Mesenchymal stem cell (in vitro differentiated cells and primary cell): Measurements from ENCODE around the gene PLLP.

Source experiments
- DNase-seq: peaks from one replicate; pipeline ENCODE4 v3.0.0-alpha.2; 2013
- H2AFZ ChIP-seq: one replicate; pipeline ENCODE4 v1.6.1; 2013; ENCODE audit warnings: low read depth, mild to moderate bottlenecking, control low read depth, inconsistent platforms, low read length, moderate library complexity
- H2AK5ac ChIP-seq: 2 replicates; pipeline ENCODE4 v1.6.1; 2013; ENCODE audit warnings: low read length, moderate library complexity, mild to moderate bottlenecking, inconsistent platforms; ENCODE audit not compliant: severe bottlenecking
- H2BK120ac ChIP-seq: one replicate; pipeline ENCODE4 v1.6.1; 2013; ENCODE audit warnings: low read depth, mild to moderate bottlenecking, inconsistent platforms, low read length, moderate library complexity
- H2BK12ac ChIP-seq, 2 experiments: one replicate each; pipeline ENCODE4 v1.6.1; 2013; ENCODE audit warnings: inconsistent platforms in 2 of 2, low read length in 2 of 2, mild to moderate bottlenecking in 2 of 2, moderate library complexity in 2 of 2, control low read depth in 1 of 2
- H2BK15ac ChIP-seq: one replicate; pipeline ENCODE4 v1.6.1; 2013; ENCODE audit warnings: mild to moderate bottlenecking, low read depth, inconsistent platforms; ENCODE audit not compliant: poor library complexity, severe bottlenecking
- H2BK5ac ChIP-seq: 2 replicates; pipeline ENCODE4 v1.6.1; 2013; ENCODE audit warnings: low read depth, mild to moderate bottlenecking, low read length, control low read depth, inconsistent platforms; ENCODE audit not compliant: poor library complexity, severe bottlenecking
- H3K14ac ChIP-seq, 2 experiments: one replicate each; pipeline ENCODE4 v1.6.1; 2013; ENCODE audit warnings: inconsistent platforms in 2 of 2, low read length in 2 of 2, control low read depth in 1 of 2, mild to moderate bottlenecking in 1 of 2, moderate library complexity in 1 of 2
- H3K18ac ChIP-seq, 2 experiments: one replicate each; pipeline ENCODE4 v1.6.1; 2013; ENCODE audit warnings: inconsistent platforms in 2 of 2, low read length in 2 of 2, control low read depth in 1 of 2, low read depth in 1 of 2, mild to moderate bottlenecking in 1 of 2
- H3K23ac ChIP-seq, 2 experiments: one replicate each; pipeline ENCODE4 v1.6.1; 2013; ENCODE audit warnings: inconsistent platforms in 2 of 2, low read length in 2 of 2, mild to moderate bottlenecking in 2 of 2, moderate library complexity in 2 of 2, control low read depth in 1 of 2
- H3K27ac ChIP-seq: 2 replicates; pipeline ENCODE4 v1.5.1; 2013; ENCODE audit warnings: mild to moderate bottlenecking, moderate library complexity, low read length, control low read depth, inconsistent platforms; ENCODE audit not compliant: poor library complexity, severe bottlenecking
- H3K27me3 ChIP-seq, 2 experiments: 2 replicates each; pipeline versions ENCODE4 v1.6.1 to v1.7.0; 2013; ENCODE audit warnings: low read length in 2 of 2, mild to moderate bottlenecking in 2 of 2, moderate library complexity in 2 of 2, control low read depth in 1 of 2, inconsistent platforms in 1 of 2; ENCODE audit not compliant: control insufficient read depth in 1 of 2, insufficient read depth in 1 of 2
- H3K36me3 ChIP-seq, 2 experiments: 2 replicates each; pipeline versions ENCODE4 v1.6.1 to v1.7.0; 2013; ENCODE audit warnings: low read length in 2 of 2, control low read depth in 1 of 2, inconsistent platforms in 1 of 2, low read depth in 1 of 2, mild to moderate bottlenecking in 1 of 2; ENCODE audit not compliant: insufficient read depth in 2 of 2, control insufficient read depth in 1 of 2
- H3K4ac ChIP-seq, 2 experiments: one replicate each; pipeline ENCODE4 v1.6.1; 2013; ENCODE audit warnings: inconsistent platforms in 2 of 2, low read length in 2 of 2, mild to moderate bottlenecking in 2 of 2, moderate library complexity in 2 of 2, control low read depth in 1 of 2, low read depth in 1 of 2
- H3K4me1 ChIP-seq: 2 replicates; pipeline ENCODE4 v1.6.1; 2013; ENCODE audit warnings: low read depth, low read length, control low read depth; ENCODE audit not compliant: control insufficient read depth, insufficient read depth
- H3K4me2 ChIP-seq: 2 replicates; pipeline ENCODE4 v1.6.1; 2013; ENCODE audit warnings: low read length, mild to moderate bottlenecking, inconsistent platforms; ENCODE audit not compliant: poor library complexity, severe bottlenecking
- H3K4me3 ChIP-seq, 2 experiments: 2 replicates each; pipeline versions ENCODE4 v1.5.1 to v1.7.0; 2013; ENCODE audit warnings: low read length in 2 of 2, mild to moderate bottlenecking in 2 of 2, control low read depth in 1 of 2, low read depth in 1 of 2; ENCODE audit not compliant: insufficient read depth in 1 of 2
- H3K79me1 ChIP-seq: replicated peaks from 2 replicates; pipeline ENCODE4 v1.6.1; 2013; ENCODE audit warnings: mild to moderate bottlenecking, control low read depth, low read length, inconsistent platforms; ENCODE audit not compliant: poor library complexity, severe bottlenecking
- H3K9ac ChIP-seq: 2 replicates; pipeline ENCODE4 v1.7.0; 2013; ENCODE audit warnings: mild to moderate bottlenecking, low read length, moderate library complexity
- H3K9me3 ChIP-seq: 2 replicates; pipeline ENCODE4 v1.7.0; 2013; ENCODE audit warnings: mild to moderate bottlenecking, low read length; ENCODE audit not compliant: control insufficient read depth
- H4K8ac ChIP-seq: one replicate; pipeline ENCODE4 v1.6.1; 2013; ENCODE audit warnings: inconsistent platforms, mild to moderate bottlenecking, low read length, moderate library complexity
- H4K91ac ChIP-seq: one replicate; pipeline ENCODE4 v1.6.1; 2013; ENCODE audit warnings: mild to moderate bottlenecking, low read length, inconsistent platforms
- WGBS: methylation state at CpG from one replicate; pipeline ENCODE4 v1.1.7; 2013; ENCODE audit warnings: mixed read lengths; 5-methylcytosine and 5-hydroxymethylcytosine counted together

PLLP gene

GRCh38 chr16:57305159-57305811, 20.8 kb upstream of the PLLP start:
- Histone ChIP-seq H2AFZ (no peak overlapping the region), H3K4ac (no peak overlapping the region), H3K4me3 (no peak overlapping the region), H3K9ac (no peak overlapping the region), H3K27me3 (peaks cover 0 to 26% of the 10 kb centered on the region in 2 experiments), H3K14ac (no peak overlapping the region), H2AK5ac (peak overlapping the region; percentile 16), H3K9me3 (no peaks in the 10 kb centered on the region), H3K18ac (no peak overlapping the region), H3K4me1 (peaks cover 13% of the 10 kb centered on the region), H2BK120ac (no peak overlapping the region), H2BK15ac (no peak overlapping the region), H3K27ac (no peak overlapping the region), H4K91ac (no peak overlapping the region), H3K23ac (no peak overlapping the region), H3K79me1 (no peaks in the 10 kb centered on the region), H3K36me3 (no peaks in the 10 kb centered on the region), H3K4me2 (no peak overlapping the region), H4K8ac (no peak overlapping the region), H2BK5ac (no peak overlapping the region), H2BK12ac (no peak overlapping the region)
- no peak for DNase-seq
- WGBS: 94% methylated on average over 8 of the region's 8 CpGs

DNA sequence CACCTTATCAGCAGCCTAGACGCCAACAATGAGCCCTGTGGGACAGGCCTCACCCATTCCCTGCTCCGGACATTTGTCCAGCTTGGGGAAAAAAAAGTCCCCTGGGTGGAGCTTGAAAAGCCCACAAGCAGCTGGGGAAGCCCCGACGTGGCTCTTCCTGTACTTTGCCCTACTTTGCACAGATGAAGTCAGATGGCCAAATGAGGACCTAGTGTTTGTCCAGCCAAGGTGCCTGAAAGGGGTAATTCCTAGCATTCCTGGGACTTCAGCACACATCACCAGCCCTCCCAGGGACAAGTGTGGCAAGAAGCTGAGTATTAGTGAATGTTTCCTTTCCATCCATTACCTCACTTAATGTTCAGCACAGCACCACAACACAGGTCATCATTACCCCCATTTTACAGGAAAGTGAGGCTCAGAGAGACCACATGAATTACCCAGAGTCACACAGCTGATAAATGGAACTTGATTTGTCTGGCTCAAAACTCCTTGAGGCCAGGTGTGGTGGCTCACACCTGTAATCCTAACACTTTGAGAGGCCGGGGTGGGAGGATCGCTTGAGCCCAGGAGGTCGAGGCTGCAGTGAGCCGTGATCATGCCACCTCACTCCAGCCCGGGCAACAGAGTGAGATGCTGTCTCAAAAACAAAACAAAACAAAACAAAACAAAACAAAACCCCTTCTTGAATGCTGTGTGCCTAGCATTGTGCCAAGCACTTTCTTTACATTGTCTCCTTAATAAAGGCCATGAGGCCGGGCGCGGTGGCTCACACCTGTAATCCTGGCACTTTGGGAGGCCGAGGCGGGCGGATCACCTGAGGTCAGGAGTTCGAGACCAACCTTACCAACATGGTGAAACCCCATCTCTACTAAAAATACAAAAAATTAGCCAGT, 19.9 kb upstream of the PLLP start:
- Histone ChIP-seq H4K8ac (no peak overlapping the region), H3K9ac (peak overlapping the region; percentile 32), H3K9me3 (no peaks in the 10 kb centered on the region), H2BK120ac (no peak overlapping the region), H3K27me3 (peaks cover 0 to 26% of the 10 kb centered on the region in 2 experiments), H2AFZ (no peak overlapping the region), H3K14ac (no peak overlapping the region), H3K4me2 (no peak overlapping the region), H3K27ac (peak overlapping the region; percentile 7), H3K23ac (no peak overlapping the region), H3K4ac (no peak overlapping the region), H3K79me1 (no peaks in the 10 kb centered on the region), H3K18ac (no peak overlapping the region), H2AK5ac (peak overlapping the region; percentile 31), H3K4me1 (peaks cover 13% of the 10 kb centered on the region), H2BK12ac (peak overlapping the region in 1 of 2 experiments; percentile 59), H2BK15ac (no peak overlapping the region), H3K4me3 (no peak overlapping the region), H3K36me3 (no peaks in the 10 kb centered on the region), H4K91ac (peak overlapping the region; percentile 18), H2BK5ac (no peak overlapping the region)
- 75% methylated on average over 16 of the region's 16 CpGs for WGBS
- peak; percentile 86 for DNase-seq

DNA sequence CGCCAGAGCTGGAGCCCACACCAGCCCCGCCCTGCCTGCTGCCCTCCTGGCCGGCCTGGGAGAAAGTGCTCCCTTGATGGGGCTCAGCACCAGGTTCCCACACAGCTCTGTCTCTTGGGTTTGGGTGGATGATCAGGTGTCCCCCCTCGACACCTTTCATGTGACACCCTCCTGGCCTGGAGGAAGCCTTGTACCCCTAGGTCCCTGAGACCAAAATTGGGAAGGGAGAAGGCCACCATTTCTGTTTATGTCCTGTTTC, 19.4 kb upstream of the PLLP start:
- H3K18ac ChIP-seq: no peak overlapping the region
- H2AK5ac ChIP-seq: peak overlapping the region; percentile 31
- no peak overlapping the region for H3K14ac ChIP-seq
- H3K36me3 ChIP-seq: no peaks in the 10 kb centered on the region
- peak overlapping the region; percentile 7 for H3K27ac ChIP-seq
- peaks cover 0 to 26% of the 10 kb centered on the region in 2 experiments for H3K27me3 ChIP-seq
- no peak overlapping the region for H4K8ac ChIP-seq
- no peak overlapping the region for H3K9ac ChIP-seq
- no peak overlapping the region for H3K4me3 ChIP-seq
- peak overlapping the region; percentile 18 for H4K91ac ChIP-seq
- 89% methylated on average over 4 of the region's 4 CpGs for WGBS
- no peaks in the 10 kb centered on the region for H3K79me1 ChIP-seq
- H2AFZ ChIP-seq: no peak overlapping the region
- H2BK5ac ChIP-seq: no peak overlapping the region
- no peak overlapping the region for H2BK120ac ChIP-seq
- no peak for DNase-seq
- peaks cover 15% of the 10 kb centered on the region for H3K4me1 ChIP-seq
- peak overlapping the region in 1 of 2 experiments; percentile 59 for H2BK12ac ChIP-seq
- H2BK15ac ChIP-seq: no peak overlapping the region
- H3K4ac ChIP-seq: no peak overlapping the region
- H3K9me3 ChIP-seq: no peaks in the 10 kb centered on the region
- no peak overlapping the region for H3K23ac ChIP-seq
- no peak overlapping the region for H3K4me2 ChIP-seq
